IMR-90 (cell line): ENCODE results near the gene AIFM2. TPM values are rescaled to one million over a fixed set of nuclear protein-coding genes. Genes with fewer than 3 reads are reported as not detected.

Experiments used
- ATAC-seq: fragments of 200-7000 bp; cut with Tn5 transposase; 2 replicates; pipeline ENCODE4 v1.9.1; 2020; ENCODE audit warnings: low read depth, mild to moderate bottlenecking, moderate library complexity
- BruUV-seq: library from RNA; stranded (reverse); fragments of 400-500 nt; replicated peaks from 2 replicates; lab custom pipeline; 2021; lab: Mats Ljungman, UMichigan
- CTCF ChIA-PET: fragments of 300-600 bp; formaldehyde crosslinking; extraction: SDS; loops from one replicate; lab custom pipeline; 2021; ENCODE audit warnings: antibody characterized with exemption; lab: Yijun Ruan, JAX
- POLR2A ChIA-PET: fragments of 300-600 bp; sonication (Branson Sonifier 250); formaldehyde crosslinking; loops from one replicate; lab custom pipeline; 2022; ENCODE audit warnings: antibody characterized with exemption; ENCODE audit not compliant: unreplicated experiment; lab: Charles Lee
- DNase-seq: peaks from one replicate; pipeline ENCODE4 v3.0.0; 2013
- H2AFZ ChIP-seq: replicated peaks from 2 replicates; pipeline ENCODE3; 2013; ENCODE audit warnings: low read length, mild to moderate bottlenecking; ENCODE audit not compliant: poor library complexity
- H2AK5ac ChIP-seq: 2 replicates; pipeline ENCODE4 v1.6.1; 2013; ENCODE audit warnings: low read depth, low read length, inconsistent platforms
- H2AK9ac ChIP-seq: replicated peaks from 2 replicates; pipeline ENCODE3; 2013; ENCODE audit warnings: mild to moderate bottlenecking, low read depth, low read length, moderate library complexity; ENCODE audit not compliant: poor library complexity
- H2BK120ac ChIP-seq: 2 replicates; pipeline ENCODE4 v1.6.1; 2013; ENCODE audit warnings: low read depth, low read length, inconsistent platforms
- H2BK15ac ChIP-seq: 3 replicates; pipeline ENCODE4 v1.6.1; 2013; ENCODE audit warnings: low read depth, low read length, inconsistent platforms
- H2BK20ac ChIP-seq: 2 replicates; pipeline ENCODE4 v1.6.1; 2013; ENCODE audit warnings: low read depth, mild to moderate bottlenecking, inconsistent platforms, low read length, moderate library complexity
- H2BK5ac ChIP-seq: 2 replicates; pipeline ENCODE4 v1.6.1; 2013; ENCODE audit warnings: mild to moderate bottlenecking, low read depth, low read length, inconsistent platforms; ENCODE audit not compliant: poor library complexity, severe bottlenecking
- H3K14ac ChIP-seq: replicated peaks from 2 replicates; pipeline ENCODE4 v1.6.1; 2013; ENCODE audit warnings: low read depth, low read length, inconsistent platforms
- H3K18ac ChIP-seq: 2 replicates; pipeline ENCODE4 v1.6.1; 2013; ENCODE audit warnings: low read depth, low read length, control low read depth
- H3K23ac ChIP-seq: 2 replicates; pipeline ENCODE4 v1.6.1; 2013; ENCODE audit warnings: low read depth, low read length, inconsistent platforms
- H3K27ac ChIP-seq: 2 replicates; pipeline ENCODE4 v1.5.1; 2013; ENCODE audit warnings: mild to moderate bottlenecking, control low read depth, low read length; ENCODE audit not compliant: insufficient read depth
- H3K27me3 ChIP-seq: 2 replicates; pipeline ENCODE4 v1.6.1; 2013; ENCODE audit warnings: low read length; ENCODE audit not compliant: control insufficient read depth, insufficient read depth
- H3K36me3 ChIP-seq: 2 replicates; pipeline ENCODE4 v1.6.1; 2013; ENCODE audit warnings: low read length, mixed read lengths; ENCODE audit not compliant: control insufficient read depth, insufficient read depth
- H3K4ac ChIP-seq: 2 replicates; pipeline ENCODE4 v1.6.1; 2013; ENCODE audit warnings: low read depth, low read length, inconsistent platforms
- H3K4me1 ChIP-seq: 2 replicates; pipeline ENCODE4 v1.6.1; 2013; ENCODE audit warnings: low read length, mixed read lengths; ENCODE audit not compliant: control insufficient read depth, insufficient read depth
- H3K4me2 ChIP-seq: 2 replicates; pipeline ENCODE4 v1.6.1; 2013; ENCODE audit warnings: low read depth, mild to moderate bottlenecking, control low read depth, low read length, moderate library complexity
- H3K4me3 ChIP-seq: 2 replicates; pipeline ENCODE4 v1.5.1; 2013; ENCODE audit warnings: low read depth, mild to moderate bottlenecking, control low read depth, low read length, moderate library complexity; ENCODE audit not compliant: insufficient read depth
- H3K56ac ChIP-seq: 2 replicates; pipeline ENCODE4 v1.6.1; 2013; ENCODE audit warnings: low read length, inconsistent platforms; ENCODE audit not compliant: insufficient read depth; ENCODE audit errors: extremely low read depth
- H3K79me1 ChIP-seq, 2 experiments: 2 replicates each; pipeline ENCODE4 v1.6.1; 2013; ENCODE audit warnings: low read length in 2 of 2, inconsistent platforms in 1 of 2, low read depth in 1 of 2
- H3K9ac ChIP-seq: 2 replicates; pipeline ENCODE4 v1.6.1; 2013; ENCODE audit warnings: low read depth, low read length, control low read depth
- H3K9me1 ChIP-seq: 2 replicates; pipeline ENCODE4 v1.6.1; 2013; ENCODE audit warnings: low read length, inconsistent platforms; ENCODE audit not compliant: insufficient read depth
- H3K9me3 ChIP-seq: 2 replicates; pipeline ENCODE4 v1.6.1; 2013; ENCODE audit warnings: low read length; ENCODE audit not compliant: control insufficient read depth, insufficient read depth
- H4K20me1 ChIP-seq: 2 replicates; pipeline ENCODE4 v1.6.1; 2013; ENCODE audit warnings: low read length, inconsistent platforms; ENCODE audit not compliant: insufficient read depth
- H4K5ac ChIP-seq: 2 replicates; pipeline ENCODE4 v1.6.1; 2013; ENCODE audit warnings: mild to moderate bottlenecking, low read depth, low read length, control low read depth
- H4K8ac ChIP-seq, 2 experiments: 2 replicates each; pipeline ENCODE4 v1.6.1; 2013; ENCODE audit warnings: low read depth in 2 of 2, low read length in 2 of 2, control low read depth in 1 of 2, inconsistent platforms in 1 of 2
- H4K91ac ChIP-seq: 2 replicates; pipeline ENCODE4 v1.6.1; 2013; ENCODE audit warnings: low read depth, low read length, inconsistent platforms; ENCODE audit not compliant: insufficient read depth
- WGBS, 2 experiments: methylation state at CpG; one replicate each; pipeline versions ENCODE4 v1.1.5 to v1.1.7; 2013; ENCODE audit warnings: missing lambda C conversion rate in 2 of 2; ENCODE audit not compliant: insufficient read length in 1 of 2; ENCODE audit errors: extremely low coverage in 2 of 2; 5-methylcytosine and 5-hydroxymethylcytosine counted together
- dilution Hi-C: fragments of 300-500 bp; cut with HindIII; formaldehyde crosslinking; loops from one replicate; pipeline ENCODE4 v1.14.3; 2018; ENCODE audit warnings: low sequenced_read_pairs; ENCODE audit not compliant: unreplicated experiment
- in situ Hi-C: fragments of 300-500 bp; cut with MboI; formaldehyde crosslinking; loops from 3 replicates; pipeline ENCODE4 v1.14.3; 2019; ENCODE audit warnings: low sequenced_read_pairs, inconsistent platforms, mixed read lengths
- intact Hi-C: fragments of 100-400 bp; cut with micrococcal nuclease; formaldehyde crosslinking; loops from 2 replicates; pipeline ENCODE4 v1.10.0; 2022
- polyA plus RNA-seq, 3 experiments: library from polyadenylated mRNA; depleted of rRNA; stranded (reverse); fragments of >200 nt; gene quantifications; 2 replicates each; pipeline ENCODE4 v1.2.3, GENCODE V29; 2012; ENCODE audit warnings: low replicate concordance in 1 of 3
- total RNA-seq: library from RNA; depleted of rRNA; stranded (reverse); fragments of >200 nt; gene quantifications from 2 replicates; pipeline ENCODE4 v1.2.3, GENCODE V29; 2012
- TF ChIP-seq, protein P1 (sequence below): conservative IDR thresholded peaks from 2 replicates; pipeline ENCODE4 v1.5.1; 2012; ENCODE audit warnings: mild to moderate bottlenecking, low read depth, low read length, improper control_type of control experiment

Gene AIFM2
- total and polyA plus RNA-seq, 2 of the 4 experiments (the other 2 are of a cell fraction), result 2.0 to 4.6 TPM

DNA sequence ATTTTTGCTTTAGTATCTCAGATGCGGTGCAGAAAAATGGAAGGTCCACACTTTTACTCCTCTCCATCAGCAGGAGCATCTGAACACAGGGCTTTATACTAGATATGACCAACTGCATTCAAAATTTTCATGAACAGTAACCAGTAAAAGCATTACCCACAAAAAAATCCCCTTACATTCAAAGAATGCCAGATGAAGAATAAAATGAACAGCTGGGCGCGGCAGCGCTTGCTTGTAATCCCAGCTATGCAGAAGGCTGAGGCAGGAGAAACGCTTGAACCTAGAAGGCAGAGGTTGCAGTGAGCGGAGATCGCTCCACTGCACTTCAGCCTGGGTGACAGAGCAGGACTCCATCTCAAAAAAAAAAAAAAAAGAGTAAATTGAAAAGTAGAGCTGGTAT lies 34.6 kb upstream of the AIFM2 start:
- Histone ChIP-seq H3K23ac (no peak overlapping the region), H3K4me1 (peaks cover 13% of the 10 kb centered on the region), H3K4ac (no peak overlapping the region), H2BK120ac (no peak overlapping the region), H2AFZ (no peak overlapping the region), H3K9me3 (no peaks in the 10 kb centered on the region), H4K91ac (no peak overlapping the region), H3K4me3 (no peak overlapping the region), H2BK5ac (no peak overlapping the region), H2AK9ac (no peak overlapping the region), H2BK15ac (no peak overlapping the region), H3K9ac (no peak overlapping the region), H3K14ac (no peak overlapping the region), H3K27ac (no peak overlapping the region), H3K56ac (no peak overlapping the region), H3K4me2 (no peak overlapping the region), H4K8ac (no peak overlapping the region), H3K27me3 (no peaks in the 10 kb centered on the region), H2AK5ac (no peak overlapping the region), H3K79me1 (peaks cover 9 to 50% of the 10 kb centered on the region in 2 experiments), H4K20me1 (peaks cover 79% of the 10 kb centered on the region), H3K9me1 (peaks cover 16% of the 10 kb centered on the region), H4K5ac (no peak overlapping the region), H3K18ac (no peak overlapping the region), H3K36me3 (peaks cover 7% of the 10 kb centered on the region), H2BK20ac (no peak overlapping the region)
- ATAC-seq (no peak), DNase-seq (no peak)
- intact Hi-C loops, result no loop called here
- ChIA-PET CTCF (interaction anchor here (0.6 to 1.5 kb wide), 3 partner anchors 20 to 52 kb away, joined by 3 to 4 read pairs (median 4); no protein-coding TSS in a partner anchor), POLR2A (interaction anchor here (0.6 to 0.7 kb wide), 2 partner anchors 38 to 51 kb away, joined by 3 to 4 read pairs; no protein-coding TSS in a partner anchor)
- WGBS, 2 experiments, result 86% methylated on average over 7 of the region's 7 CpGs; no CpG with 5 or more reads in 1 of the 2 experiments
- TF ChIP-seq, protein P1, sequence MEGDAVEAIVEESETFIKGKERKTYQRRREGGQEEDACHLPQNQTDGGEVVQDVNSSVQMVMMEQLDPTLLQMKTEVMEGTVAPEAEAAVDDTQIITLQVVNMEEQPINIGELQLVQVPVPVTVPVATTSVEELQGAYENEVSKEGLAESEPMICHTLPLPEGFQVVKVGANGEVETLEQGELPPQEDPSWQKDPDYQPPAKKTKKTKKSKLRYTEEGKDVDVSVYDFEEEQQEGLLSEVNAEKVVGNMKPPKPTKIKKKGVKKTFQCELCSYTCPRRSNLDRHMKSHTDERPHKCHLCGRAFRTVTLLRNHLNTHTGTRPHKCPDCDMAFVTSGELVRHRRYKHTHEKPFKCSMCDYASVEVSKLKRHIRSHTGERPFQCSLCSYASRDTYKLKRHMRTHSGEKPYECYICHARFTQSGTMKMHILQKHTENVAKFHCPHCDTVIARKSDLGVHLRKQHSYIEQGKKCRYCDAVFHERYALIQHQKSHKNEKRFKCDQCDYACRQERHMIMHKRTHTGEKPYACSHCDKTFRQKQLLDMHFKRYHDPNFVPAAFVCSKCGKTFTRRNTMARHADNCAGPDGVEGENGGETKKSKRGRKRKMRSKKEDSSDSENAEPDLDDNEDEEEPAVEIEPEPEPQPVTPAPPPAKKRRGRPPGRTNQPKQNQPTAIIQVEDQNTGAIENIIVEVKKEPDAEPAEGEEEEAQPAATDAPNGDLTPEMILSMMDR, result no peak
- no TSS peak for BruUV-seq
- dilution Hi-C loops, result no loop called here
- in situ Hi-C loops, result no loop called here
